GOT3 (cell line): ENCODE results near the gene M1AP.

Experiments used
- DNase-seq: peaks from one replicate; lab custom pipeline; 2025; ENCODE audit warnings: mixed read lengths; lab: John Stamatoyannopoulos, UW

Gene M1AP

DNA sequence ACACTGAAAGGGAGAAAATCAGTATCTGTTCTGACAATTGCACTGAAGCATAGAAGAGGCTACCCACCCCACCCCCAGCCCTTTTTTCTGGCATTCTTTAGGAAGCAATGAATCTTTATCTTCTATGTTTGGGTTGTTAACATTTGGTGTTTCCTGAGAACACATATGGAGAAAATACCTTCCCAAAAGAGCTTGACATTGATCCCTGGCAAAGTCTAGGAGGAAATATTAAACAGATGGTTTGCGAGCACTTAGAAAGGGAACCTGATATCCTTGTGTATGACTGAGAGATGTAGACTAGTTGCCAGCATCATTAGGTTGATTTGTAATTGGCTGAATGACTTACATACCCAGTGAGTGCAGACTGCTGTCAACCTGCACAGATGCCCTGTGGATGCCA lies 50.7 kb downstream of the M1AP start:
- no peak for DNase-seq

- no peak for DNase-seq
Measured at GRCh38 chr2:74596584-74596983, 51.5 kb downstream of the M1AP start.

- DNase-seq, result no peak
Measured at GRCh38 chr2:74593826-74594772, 54.0 kb downstream of the M1AP start.

DNA sequence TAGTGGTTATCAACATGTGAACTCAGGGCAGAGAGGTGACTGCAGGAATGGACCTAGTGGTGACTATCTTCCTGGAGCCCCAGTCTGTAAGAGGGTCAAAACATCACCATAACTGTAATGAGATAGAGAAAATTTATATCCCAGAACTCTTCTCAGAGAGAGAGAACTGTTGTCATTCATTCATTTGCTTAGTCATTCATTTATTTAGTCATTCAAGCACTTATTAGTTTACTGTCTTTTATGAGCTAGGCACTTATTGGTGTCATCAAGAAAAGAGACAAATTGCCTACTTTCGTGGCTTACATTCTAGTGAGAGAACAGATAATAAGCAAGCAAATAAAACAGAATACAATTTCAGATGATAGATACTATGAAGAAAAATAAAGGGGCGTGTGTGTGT lies 59.5 kb downstream of the M1AP start:
- DNase-seq, result no peak

GRCh38 chr2:74587664-74588277 lies 60.4 kb downstream of the M1AP start:
- DNase-seq, result no peak

DNA sequence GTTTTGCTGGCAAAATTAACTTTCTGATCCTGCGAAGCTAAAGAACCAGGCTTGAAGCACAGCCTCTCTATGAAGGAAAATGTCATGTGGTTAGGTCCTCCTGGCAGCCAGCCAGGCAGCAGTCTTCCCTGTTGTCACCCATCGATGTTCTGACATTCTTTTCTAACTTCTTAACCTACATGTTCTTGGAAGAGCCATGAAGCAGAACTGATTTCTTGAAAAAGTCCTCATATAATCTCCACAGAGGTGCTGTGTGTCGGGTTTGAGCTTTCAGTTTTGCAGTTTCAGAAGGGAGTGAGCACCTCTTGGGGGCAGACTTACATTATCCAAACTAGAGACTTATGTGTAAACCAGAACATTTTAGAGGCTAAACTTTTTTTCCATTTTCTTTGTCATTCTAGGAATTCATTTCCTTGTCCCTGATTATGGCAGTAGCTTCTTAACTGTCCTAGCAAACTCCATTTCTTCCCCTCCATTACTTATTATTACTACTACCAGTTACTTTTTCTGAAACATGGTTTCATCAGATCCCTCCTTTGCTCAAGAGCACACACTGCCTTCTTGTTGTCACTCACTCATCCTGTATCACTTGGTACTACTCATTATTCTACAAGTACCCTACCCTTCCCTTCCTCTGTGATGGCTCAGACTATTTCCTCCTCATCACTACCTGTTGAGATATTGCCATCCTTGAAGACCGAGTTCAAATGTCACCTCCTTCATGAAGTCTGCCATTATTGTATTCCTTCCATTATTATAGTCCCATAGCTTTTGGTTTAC lies 62.5 kb downstream of the M1AP start:
- no peak for DNase-seq

DNA sequence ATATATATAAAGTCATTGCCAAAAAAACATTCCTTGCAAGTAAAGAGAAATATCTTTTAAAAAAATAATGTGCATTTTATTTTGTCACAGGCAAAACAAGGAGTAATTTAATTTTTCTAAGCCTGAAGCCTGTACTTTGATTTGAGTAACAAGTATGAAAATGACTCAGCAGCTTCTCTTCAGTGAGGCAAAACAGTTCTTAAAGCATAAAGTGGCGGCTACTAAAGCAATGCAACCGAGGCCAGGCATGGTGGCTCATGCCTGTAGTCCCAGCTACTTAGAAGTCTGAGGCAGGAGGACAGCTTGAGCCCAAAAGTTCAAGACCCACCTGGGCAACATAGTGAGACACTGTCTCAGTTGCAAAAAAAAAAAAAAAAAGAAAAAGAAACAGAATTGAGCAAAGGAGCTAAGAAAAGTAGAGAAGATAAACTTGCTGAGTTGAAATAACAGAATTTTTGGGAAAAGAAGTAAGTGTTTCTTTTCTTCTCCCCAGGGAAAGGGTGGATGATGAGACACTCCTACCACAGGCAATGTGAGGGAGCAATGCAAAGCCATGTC lies 64.0 kb downstream of the M1AP start:
- no peak for DNase-seq

DNA sequence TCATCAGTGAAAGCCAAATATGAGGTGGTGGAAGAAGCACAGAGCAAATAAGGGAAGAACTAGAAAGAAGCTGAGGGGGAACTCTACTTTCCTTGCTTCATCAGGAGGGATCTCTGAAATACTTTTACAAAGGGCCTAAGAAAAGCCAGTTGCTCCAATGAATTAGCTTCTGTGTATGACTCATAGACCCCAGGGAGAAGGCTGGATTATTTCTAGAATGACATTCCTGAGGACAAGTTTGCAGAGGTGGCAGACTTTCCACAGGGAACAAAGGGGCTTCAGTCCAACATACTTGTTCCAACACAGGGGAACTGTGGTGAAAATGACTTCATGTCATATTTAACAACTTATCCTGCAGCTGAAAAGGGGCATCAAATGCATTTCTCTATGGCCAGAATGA lies 64.6 kb downstream of the M1AP start:
- no peak for DNase-seq

GRCh38 chr2:74582184-74582583 lies 65.9 kb downstream of the M1AP start:
- no peak for DNase-seq

GRCh38 chr2:74581463-74581862 lies 66.7 kb downstream of the M1AP start:
- DNase-seq, result no peak

- no peak for DNase-seq
Measured at GRCh38 chr2:74578408-74578807, 69.7 kb downstream of the M1AP start.

GRCh38 chr2:74577448-74577847 lies 70.7 kb downstream of the M1AP start:
- no peak for DNase-seq

DNA sequence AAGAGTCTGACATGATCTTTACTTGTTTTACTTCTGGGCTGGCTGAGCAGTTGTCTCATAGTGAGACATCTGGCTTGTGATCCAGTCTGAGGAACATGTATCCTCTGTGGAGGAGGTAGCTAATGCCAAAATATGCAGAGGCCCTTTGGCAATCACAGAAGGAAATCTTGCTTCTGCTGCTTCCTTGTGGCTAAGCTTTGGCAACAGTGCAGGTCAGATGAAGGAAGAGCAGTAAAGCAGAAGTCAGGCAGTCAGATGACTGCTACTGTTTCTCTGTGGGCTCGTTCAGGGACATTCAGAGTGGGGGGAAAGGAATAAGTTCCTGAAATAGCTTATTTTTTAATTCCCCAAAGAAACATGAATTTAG lies 71.3 kb downstream of the M1AP start:
- no peak for DNase-seq

DNA sequence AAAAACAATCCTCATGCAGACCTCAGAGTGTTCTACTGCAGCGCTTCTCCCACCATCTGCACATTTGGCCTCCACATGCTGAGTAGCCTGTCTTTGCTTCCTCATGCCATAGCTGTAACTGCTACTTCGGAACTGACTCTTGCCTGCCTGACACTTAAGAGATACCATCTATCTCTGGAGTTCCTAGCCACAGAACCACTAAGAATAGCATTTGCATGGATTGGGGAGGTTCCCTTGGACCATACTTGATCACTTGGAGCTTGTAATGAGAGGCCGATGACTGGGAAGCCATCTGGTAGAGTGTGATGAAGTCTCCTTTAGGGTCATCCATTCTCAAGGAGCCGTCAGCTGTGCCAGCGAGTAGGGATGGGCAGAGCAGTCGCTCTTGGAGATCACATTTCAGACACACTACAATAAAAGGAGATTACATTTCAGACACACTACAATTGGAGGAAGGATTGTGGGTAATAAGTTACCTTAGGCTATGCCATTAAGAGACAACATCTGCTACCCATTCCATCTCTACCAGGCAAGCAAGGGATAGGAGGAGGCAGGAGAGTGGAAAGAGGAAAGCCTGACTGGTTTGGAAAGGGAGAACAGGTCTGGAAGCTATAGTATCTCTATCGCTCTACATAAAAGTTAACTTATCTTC lies 71.8 kb downstream of the M1AP start:
- DNase-seq, result no peak

GRCh38 chr2:74575320-74575719 lies 72.8 kb downstream of the M1AP start:
- DNase-seq, result no peak

GRCh38 chr2:74573747-74574562 lies 74.2 kb downstream of the M1AP start:
- no peak for DNase-seq

DNA sequence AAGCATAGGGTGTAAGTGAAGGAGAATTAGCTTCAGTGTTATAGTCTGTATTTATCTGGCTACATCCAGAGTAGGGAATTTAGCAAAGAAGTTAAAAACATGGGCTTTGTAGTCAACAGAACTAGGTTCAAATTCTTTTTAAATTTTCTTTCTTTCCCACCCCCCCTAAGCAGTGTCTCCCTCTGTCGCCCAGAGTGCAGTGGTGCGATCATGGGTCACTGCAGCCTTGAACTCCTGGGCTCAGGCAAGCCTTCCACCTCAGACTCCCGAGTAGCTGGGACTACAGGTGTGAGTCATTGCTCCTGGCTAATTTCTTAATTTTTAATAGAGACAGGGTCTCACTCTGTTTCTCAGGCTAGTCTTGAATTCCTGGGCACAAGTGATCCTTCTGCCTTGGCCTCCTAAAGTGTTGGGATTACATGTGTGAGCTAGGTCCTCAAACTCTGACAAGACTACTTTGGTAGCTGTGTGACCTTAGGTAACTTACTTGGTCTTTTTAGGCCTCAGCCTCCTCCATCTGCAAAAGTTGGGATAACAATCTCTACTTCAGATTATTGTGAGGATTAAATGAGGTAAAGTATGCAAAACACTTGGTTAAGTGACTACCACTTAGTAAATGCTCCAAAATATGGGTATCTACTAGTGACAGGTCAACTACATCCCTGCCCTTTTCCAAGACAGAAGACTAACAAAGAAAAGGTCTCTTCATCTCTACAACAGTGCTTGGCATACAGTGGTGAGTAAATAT lies 75.8 kb downstream of the M1AP start:
- no peak for DNase-seq

GRCh38 chr2:74571058-74571457 lies 77.1 kb downstream of the M1AP start:
- DNase-seq, result no peak

DNA sequence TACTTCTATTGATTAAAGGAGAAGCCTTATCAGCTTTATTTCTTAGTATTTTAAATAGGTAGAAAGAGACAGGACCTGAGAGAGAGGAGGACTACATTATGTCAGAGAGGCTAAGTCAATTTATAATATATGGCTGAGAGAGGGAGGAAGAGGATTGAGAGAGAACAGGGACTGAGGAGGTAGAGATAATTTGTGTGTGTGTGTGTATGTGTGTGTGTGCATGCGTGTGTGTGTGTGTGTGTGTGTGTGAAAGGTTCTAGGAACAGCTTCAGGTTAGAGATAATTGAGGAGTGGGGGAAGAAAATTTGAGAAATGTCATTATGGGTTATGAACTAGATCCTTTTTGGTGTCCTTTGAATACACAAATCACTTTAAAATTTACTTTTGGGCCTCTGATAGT lies 78.4 kb downstream of the M1AP start:
- DNase-seq, result no peak

- DNase-seq, result no peak
Measured at GRCh38 chr2:74567881-74568280, 80.2 kb downstream of the M1AP start.
